ENCODE data around the gene XCL1.

Gene XCL1

GRCh38 chr1:168607872-168608428 is 31.5 kb downstream of the XCL1 start:
- DNase-seq = no peak

DNA sequence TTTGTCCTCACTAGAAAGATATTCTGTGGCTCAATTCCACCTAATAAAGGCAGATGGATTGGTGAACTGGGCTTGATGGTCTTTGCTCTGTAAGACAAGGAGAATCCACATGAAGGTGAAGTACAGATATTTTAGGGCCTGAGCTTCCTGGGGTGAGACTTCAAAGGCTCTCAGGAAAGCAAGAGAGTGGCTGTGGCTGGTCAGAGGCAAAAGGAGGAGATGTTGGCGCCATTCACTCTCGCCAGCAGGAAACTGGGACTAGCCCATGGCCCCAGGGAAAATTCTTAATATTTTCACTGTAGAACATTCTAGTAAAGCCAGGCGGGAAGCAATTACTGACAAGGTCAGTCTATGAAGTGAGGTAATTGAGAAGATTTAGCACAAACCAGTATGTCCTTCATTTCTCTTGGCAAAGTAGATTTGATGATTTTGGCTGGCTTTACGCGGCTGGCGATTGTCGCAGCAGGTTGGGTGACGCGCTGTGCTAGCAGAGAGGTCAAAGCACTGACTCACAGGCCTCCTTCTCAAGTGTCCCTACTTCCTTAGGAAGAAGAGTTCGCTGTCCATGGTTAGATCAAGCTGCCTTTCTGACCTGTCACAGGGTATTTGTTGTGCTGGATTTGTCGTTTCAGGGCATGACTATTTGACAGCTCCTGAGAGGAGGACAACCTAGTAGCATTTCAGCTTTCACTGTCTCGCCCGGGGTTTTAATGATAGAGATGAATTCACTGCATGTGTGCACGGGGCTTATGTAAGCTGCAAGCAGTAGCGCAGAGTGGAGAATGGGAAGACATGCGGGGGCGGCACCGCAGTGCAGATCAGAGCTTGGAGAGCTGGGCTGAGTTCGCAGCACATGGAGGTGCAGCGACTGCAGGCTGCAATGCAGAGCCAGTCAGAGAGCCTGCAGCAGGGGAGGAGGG is 32.7 kb downstream of the XCL1 start:
- DNase-seq = peak; percentile 69

- no peak for DNase-seq
Measured at GRCh38 chr1:168609741-168610510, 33.5 kb downstream of the XCL1 start.

GRCh38 chr1:168613038-168613451 is 36.6 kb downstream of the XCL1 start:
- DNase-seq = no peak

DNA sequence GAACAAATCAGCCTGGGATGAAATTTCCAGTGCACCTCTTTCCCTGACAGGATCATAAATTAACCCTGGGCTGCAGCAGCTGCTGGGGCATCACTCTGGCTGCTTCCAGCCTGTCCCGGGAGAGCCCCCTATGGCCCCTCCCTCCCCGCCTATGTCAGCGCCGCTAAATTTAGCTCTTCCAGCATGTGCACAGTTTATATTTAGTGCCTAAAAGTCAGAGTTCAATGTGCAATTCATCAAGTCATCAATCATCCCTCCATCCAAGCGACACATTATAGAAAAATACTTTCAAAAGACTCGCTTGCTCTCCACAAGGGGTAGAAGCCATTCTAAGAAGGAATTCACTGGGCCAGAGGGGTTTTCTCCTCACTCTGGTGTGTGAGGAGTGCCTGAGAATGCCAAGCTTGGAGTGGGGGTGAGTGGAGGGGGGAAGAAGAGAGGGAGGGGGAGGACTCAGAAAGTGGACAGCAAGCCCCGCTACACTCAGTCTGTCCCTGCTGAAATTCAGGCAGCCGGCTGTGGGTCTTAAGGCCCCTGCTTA is 37.4 kb downstream of the XCL1 start:
- DNase-seq = peak; percentile 67

GRCh38 chr1:168614235-168614634 is 37.8 kb downstream of the XCL1 start:
- no peak for DNase-seq

GRCh38 chr1:168615965-168616364 is 39.6 kb downstream of the XCL1 start:
- DNase-seq = no peak

GRCh38 chr1:168617974-168618750 is 41.8 kb downstream of the XCL1 start:
- DNase-seq = no peak

DNA sequence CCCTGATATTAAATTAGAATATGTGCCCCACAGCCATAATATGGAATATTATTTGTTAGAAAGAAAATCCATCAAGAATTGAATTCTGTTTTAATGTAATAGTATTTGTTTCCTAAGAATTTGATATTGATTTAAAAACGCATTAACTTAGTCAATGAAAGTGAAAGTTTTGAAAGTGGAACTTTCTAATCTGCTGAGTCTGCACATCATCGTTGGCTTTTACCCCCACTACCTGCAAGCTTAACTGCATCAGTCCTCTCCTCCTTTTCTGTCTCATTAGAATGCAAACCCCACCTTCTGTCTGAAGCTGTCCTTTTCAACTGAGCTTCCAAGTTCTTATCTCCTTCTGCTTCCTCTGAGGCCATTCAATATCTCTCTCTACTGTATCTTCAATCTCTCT is 42.5 kb downstream of the XCL1 start:
- no peak for DNase-seq

- no peak for DNase-seq
Measured at GRCh38 chr1:168621356-168621755, 45.0 kb downstream of the XCL1 start.

DNA sequence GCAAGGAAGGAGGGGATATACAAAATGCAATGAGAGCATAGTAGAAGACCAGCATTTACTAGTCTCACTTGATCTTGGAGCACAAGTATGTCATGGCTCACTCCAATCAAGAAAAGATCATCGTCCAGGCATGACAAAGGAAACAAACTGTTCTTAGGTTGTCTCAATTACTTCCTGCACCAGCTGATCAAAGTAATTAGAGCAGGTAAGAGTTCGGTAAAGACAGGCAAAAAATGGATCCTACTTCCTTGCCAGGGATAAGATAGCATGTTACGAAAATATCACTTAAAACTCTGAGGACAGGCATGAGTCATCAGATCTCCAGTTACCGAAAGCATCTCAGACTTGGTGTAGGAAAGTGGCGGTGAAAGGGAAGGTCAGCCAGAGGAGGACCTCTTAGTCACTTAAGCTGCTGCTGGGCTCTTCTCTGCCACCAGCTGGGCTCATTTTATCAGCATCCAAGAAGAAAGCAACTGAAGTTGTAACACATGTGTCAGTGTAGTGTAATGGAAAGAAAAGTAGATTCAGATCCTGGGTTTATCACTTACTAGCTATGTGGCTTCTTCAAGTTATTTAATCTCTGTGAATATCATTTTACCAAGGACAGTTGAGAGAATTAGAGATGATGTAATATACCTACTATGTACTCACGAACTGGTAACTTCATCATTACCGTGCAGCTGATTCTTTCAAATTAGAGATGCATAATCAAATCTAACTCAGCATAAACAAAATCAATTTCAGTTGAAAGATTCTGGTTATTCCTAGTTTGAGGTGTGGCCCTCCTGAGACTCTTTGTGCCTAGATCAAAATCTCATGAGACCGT is 46.8 kb downstream of the XCL1 start:
- DNase-seq = no peak

- DNase-seq = no peak
Measured at GRCh38 chr1:168623831-168624230, 47.4 kb downstream of the XCL1 start.

GRCh38 chr1:168626326-168626725 is 49.9 kb downstream of the XCL1 start:
- no peak for DNase-seq

GRCh38 chr1:168627370-168627769 is 51.0 kb downstream of the XCL1 start:
- DNase-seq = no peak

DNA sequence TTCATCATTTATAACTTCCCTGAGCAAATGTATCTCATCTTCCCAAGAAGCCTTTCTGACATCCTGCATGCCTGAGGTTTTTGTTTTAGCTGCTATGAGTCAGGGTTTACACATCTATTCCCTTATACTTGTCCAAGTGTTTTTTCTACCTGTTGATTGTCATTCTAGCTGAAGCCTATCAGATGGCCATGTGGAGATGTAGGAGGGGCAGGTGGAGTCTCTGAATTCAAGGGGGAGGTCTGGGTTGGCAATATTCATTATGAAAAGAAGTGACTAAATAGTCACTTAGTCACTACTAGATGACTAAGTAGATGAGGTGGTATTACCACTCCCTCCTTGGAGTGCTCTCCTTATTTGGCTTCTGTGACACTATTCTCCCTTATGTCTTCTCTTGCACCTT is 52.4 kb downstream of the XCL1 start:
- DNase-seq = no peak

DNA sequence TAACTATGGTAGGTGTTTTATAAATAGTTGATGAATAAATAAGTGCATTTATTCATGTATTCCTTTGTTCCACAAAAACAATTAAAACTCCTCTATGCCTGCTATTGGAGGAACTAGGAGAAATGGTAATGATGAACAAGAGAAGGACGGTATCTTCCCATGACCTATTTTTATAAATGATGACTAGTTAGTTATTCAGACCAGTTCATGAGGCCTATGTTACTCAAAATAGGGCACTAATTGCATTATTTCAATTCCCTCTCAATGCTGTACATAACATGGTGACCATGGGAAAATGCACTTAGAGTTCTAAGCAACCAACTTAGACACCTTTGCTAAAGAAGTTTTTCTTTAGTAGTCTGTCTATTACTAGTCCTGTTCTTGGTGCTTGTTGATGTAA is 53.1 kb downstream of the XCL1 start:
- no peak for DNase-seq

All from femur (tissue), 1 donor.